ENCODE measurements around the gene DGKI.

The DGKI gene

DNA sequence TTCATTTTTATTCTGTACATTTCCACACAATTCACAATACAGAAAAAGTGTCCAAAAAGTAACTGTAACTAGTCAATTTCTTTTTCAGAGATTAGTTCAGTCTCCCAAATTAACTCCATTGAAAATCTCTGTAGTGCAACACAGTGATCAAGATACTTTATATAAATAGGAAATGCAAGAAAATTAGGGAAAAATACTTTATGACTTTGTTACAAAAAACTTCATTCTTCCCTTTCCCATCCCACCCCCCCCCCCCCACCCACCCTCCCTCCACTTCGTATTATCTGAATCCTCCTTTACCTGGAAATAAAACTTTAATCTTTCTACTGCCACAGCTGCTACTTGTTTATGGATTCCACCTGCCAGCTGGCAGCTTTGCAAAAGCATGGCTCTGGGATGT lies 465.7 kb downstream of the DGKI start:
- H3K4me3 ChIP-seq (ENCODE audit: low read length): no peak overlapping the region
- DNase-seq (ENCODE audit: low read depth, low spot score): no peak

- no peak for DNase-seq (ENCODE audit: low read depth, low spot score)
- no peak overlapping the region for H3K4me3 ChIP-seq (ENCODE audit: low read length)
These were observed 473.3 kb downstream of the DGKI start for GRCh38 chr7:137373507-137373906.

- no peak overlapping the region for H3K4me3 ChIP-seq (ENCODE audit: low read length)
- DNase-seq (ENCODE audit: low read depth, low spot score): no peak
These were observed 475.2 kb downstream of the DGKI start for GRCh38 chr7:137371616-137372015.

- H3K4me3 ChIP-seq (ENCODE audit: low read length): no peak overlapping the region
- DNase-seq (ENCODE audit: low read depth, low spot score): no peak
These were observed 479.8 kb downstream of the DGKI start for GRCh38 chr7:137366995-137367394.

GRCh38 chr7:137363683-137364082 lies 483.1 kb downstream of the DGKI start:
- DNase-seq (ENCODE audit: low read depth, low spot score): no peak
- H3K4me3 ChIP-seq (ENCODE audit: low read length): no peak overlapping the region

GRCh38 chr7:137360087-137360679 lies 486.6 kb downstream of the DGKI start:
- DNase-seq (ENCODE audit: low read depth, low spot score): peak; percentile 5
- no peak overlapping the region for H3K4me3 ChIP-seq (ENCODE audit: low read length)

DNA sequence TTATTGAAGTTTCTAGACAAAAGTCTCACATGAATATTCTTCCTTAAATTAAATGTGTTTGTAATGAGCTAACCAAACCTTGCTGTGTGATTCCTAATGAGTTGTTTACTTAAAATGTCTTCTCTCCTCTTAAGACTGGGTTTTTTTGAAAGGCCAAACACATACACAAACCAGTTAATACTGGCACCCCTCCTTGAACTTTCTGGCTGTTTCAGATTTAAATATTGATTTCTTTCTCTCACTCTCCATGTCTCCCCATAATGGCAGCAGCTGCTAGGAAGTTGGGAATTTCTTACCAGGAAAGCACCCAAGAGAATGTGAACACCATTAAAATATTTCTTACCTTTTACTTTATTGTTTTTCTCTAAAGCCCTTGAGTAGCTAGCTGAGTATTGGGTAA lies 491.8 kb downstream of the DGKI start:
- no peak for DNase-seq (ENCODE audit: low read depth, low spot score)
- no peak overlapping the region for H3K4me3 ChIP-seq (ENCODE audit: low read length)

- DNase-seq (ENCODE audit: low read depth, low spot score): no peak
- H3K4me3 ChIP-seq (ENCODE audit: low read length): no peak overlapping the region
These were observed 492.4 kb downstream of the DGKI start for GRCh38 chr7:137354396-137354795.

DNA sequence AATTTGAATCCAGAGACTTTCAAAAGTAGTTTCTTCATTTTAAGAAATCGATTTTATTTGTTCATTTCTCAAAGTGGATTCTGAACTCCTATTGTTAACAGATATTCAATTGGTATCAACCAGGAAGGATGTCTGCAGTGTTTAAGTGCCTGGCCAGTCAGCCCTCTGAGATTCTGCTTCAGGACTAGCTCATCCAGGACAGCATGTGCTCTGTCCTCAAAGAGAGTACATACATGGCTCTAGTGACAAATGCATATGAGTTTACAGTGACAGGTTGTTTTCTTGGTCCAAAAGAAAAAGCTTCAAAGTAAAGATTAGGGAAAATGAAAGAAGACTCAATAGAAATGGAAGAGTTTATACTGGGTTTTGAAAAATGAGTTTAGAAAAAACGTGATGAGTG lies 494.8 kb downstream of the DGKI start:
- DNase-seq (ENCODE audit: low read depth, low spot score): no peak
- H3K4me3 ChIP-seq (ENCODE audit: low read length): no peak overlapping the region

DNA sequence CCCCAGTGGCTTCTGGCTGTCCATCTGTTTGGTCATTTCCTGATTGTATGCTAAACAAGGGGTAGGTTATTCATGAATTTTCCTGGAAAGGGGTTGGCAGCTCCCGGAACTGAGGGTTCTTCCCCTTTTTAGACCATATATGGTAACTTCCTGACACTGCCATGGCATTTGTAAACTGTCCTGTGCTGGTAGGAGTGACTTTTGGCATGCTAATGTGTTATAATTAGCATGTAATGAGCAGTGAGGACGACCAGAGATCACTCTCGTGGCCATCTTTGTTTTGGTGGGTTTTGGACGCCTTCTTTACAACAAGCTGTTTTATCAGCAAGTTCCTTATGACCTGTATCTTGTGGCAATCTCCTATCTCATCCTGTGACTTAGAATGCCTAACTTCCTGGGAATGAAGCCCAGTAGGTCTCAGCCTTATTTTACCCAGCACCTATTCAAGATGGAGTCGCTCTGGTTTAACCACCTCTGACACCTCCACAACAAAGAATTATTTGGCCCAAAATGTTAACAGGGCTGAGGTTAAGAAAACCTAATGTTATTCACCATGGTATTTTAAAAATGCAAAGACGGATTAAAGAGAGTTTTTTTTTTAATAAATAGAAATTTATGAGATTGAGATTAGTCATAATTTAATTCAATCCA lies 500.9 kb downstream of the DGKI start:
- no peak for DNase-seq (ENCODE audit: low read depth, low spot score)
- no peak overlapping the region for H3K4me3 ChIP-seq (ENCODE audit: low read length)

GRCh38 chr7:137343281-137343841 lies 503.4 kb downstream of the DGKI start, which contains the start of gene PTN:
Gene PTN, minus strand, starts transcription at chr7:137343733. Its CDS starts 88,760 bp downstream, at chr7:137254973.
- H3K4me3 ChIP-seq (ENCODE audit: low read length): no peak within 1 kb of the TSS
- DNase-seq (ENCODE audit: low read depth, low spot score): no peak

GRCh38 chr7:137342828-137343261 lies 503.9 kb downstream of the DGKI start:
- no peak overlapping the region for H3K4me3 ChIP-seq (ENCODE audit: low read length)
- no peak for DNase-seq (ENCODE audit: low read depth, low spot score)

DNA sequence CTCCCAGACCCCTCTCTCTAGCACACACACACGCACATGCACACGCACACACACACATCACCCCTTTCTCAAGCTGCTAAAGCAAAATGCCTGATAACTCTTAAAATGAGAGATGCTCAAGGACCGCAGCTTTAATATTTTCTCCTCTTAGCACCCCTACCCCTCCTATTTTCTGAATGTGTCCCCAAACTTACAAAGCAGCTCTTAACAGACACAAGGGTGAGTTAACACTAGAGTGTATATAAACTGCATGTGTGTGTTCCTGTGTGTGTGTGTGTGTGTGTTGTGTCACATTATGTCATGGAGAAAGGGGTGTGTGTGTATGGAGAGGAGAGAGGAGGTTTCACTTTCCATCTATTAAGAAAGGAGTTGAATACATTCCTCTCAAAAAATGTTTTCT lies 504.5 kb downstream of the DGKI start:
- no peak overlapping the region for H3K4me3 ChIP-seq (ENCODE audit: low read length)
- DNase-seq (ENCODE audit: low read depth, low spot score): no peak

GRCh38 chr7:137337902-137338301 lies 508.9 kb downstream of the DGKI start:
- H3K4me3 ChIP-seq (ENCODE audit: low read length): no peak overlapping the region
- no peak for DNase-seq (ENCODE audit: low read depth, low spot score)

- no peak for DNase-seq (ENCODE audit: low read depth, low spot score)
- no peak overlapping the region for H3K4me3 ChIP-seq (ENCODE audit: low read length)
These were observed 511.0 kb downstream of the DGKI start for GRCh38 chr7:137335814-137336213.

DNA sequence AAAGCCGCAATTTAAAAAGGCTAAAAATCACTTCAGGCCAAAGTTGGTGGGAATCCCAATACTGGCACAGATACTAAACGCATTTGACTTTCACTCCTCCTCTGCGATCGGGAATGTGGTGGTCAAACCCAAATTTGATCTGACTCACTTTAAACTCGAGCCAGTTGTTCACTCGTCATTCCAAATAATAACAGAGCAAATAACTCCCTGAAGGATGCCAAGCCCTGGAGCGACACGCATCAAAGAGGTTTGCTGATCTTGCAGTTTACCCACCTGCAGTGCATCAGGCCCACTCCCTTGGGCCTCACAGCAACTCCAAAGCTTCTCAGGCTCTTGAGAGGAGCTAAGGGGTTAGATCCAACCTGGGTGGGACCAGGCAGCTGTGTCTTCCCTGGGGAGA lies 515.4 kb downstream of the DGKI start:
- DNase-seq (ENCODE audit: low read depth, low spot score): no peak
- H3K4me3 ChIP-seq (ENCODE audit: low read length): no peak overlapping the region

Measured in Jurkat, Clone E6-1 (cell line).